Embryonic facial prominence (tissue), 1 donor: Measurements from ENCODE around the gene KHDRBS1.
"Not testable (repeated sequence)": the region's sequence is repeated elsewhere in the genome, so short reads cannot be mapped to it uniquely, and the experiment has no call there.

Source experiments
- DNase-seq: peaks from one replicate; pipeline ENCODE4 v3.0.0-alpha.2; 2016; ENCODE audit errors: extremely low spot score

KHDRBS1 gene

GRCh38 chr1:32013386-32014198, at the start of gene KHDRBS1:
KHDRBS1 (plus strand) TSS chr1:32013868; CDS start chr1:32013996, 128 bp downstream.
- DNase-seq, result peak; percentile 99

- DNase-seq, result no peak
These were observed 42.8 kb upstream of the KHDRBS1 start for GRCh38 chr1:31970873-31971272.

GRCh38 chr1:31976401-31976800, 37.3 kb upstream of the KHDRBS1 start:
- DNase-seq, result no peak

GRCh38 chr1:31977385-31978131, 36.1 kb upstream of the KHDRBS1 start:
- peak; percentile 9 for DNase-seq

- DNase-seq, result no peak
These were observed 34.7 kb upstream of the KHDRBS1 start for GRCh38 chr1:31978843-31979400.

- DNase-seq, result no peak
These were observed 32.7 kb upstream of the KHDRBS1 start for GRCh38 chr1:31980835-31981455.

GRCh38 chr1:31981456-31981839, 32.2 kb upstream of the KHDRBS1 start:
- DNase-seq, result no peak

GRCh38 chr1:31981972-31982371, 31.7 kb upstream of the KHDRBS1 start:
- DNase-seq, result no peak

- no peak for DNase-seq
These were observed 29.0 kb upstream of the KHDRBS1 start for GRCh38 chr1:31984419-31985347.

GRCh38 chr1:31985430-31985829, 28.2 kb upstream of the KHDRBS1 start:
- no peak for DNase-seq

- DNase-seq, result no peak
These were observed 26.5 kb upstream of the KHDRBS1 start for GRCh38 chr1:31987135-31987619.

- DNase-seq, result no peak
These were observed 23.7 kb upstream of the KHDRBS1 start for GRCh38 chr1:31989964-31990363.

GRCh38 chr1:31991182-31991581, 22.5 kb upstream of the KHDRBS1 start:
- DNase-seq, result no peak

GRCh38 chr1:31995263-31995662, 18.4 kb upstream of the KHDRBS1 start:
- no peak for DNase-seq

- DNase-seq, result not testable (repeated sequence)
These were observed 17.5 kb upstream of the KHDRBS1 start for GRCh38 chr1:31996121-31996520.

- no peak for DNase-seq
These were observed 11.8 kb upstream of the KHDRBS1 start for GRCh38 chr1:32001863-32002262.

- not testable (repeated sequence) for DNase-seq
These were observed 11.4 kb upstream of the KHDRBS1 start for GRCh38 chr1:32002285-32002684.

GRCh38 chr1:32005522-32005921, 8.1 kb upstream of the KHDRBS1 start:
- DNase-seq, result no peak

GRCh38 chr1:32007591-32007940, 6.1 kb upstream of the KHDRBS1 start:
- DNase-seq, result no peak

- peak; percentile 12 for DNase-seq
These were observed 3.4 kb upstream of the KHDRBS1 start for GRCh38 chr1:32010246-32010645.
